HepG2 (cell line): ENCODE data around the gene NEK5. TPM values are rescaled to one million over a fixed set of nuclear protein-coding genes. Genes with fewer than 3 reads are reported as not detected.

Experiments
- ATAC-seq: fragments of 200-7000 bp; cut with Tn5 transposase; 3 replicates; pipeline ENCODE4 v1.9.1; 2020; ENCODE audit warnings: mild to moderate bottlenecking, moderate library complexity
- BruUV-seq: library from RNA; stranded (reverse); fragments of 400-500 nt; replicated peaks from 2 replicates; lab custom pipeline; 2021; lab: Mats Ljungman, UMichigan
- CTCF ChIA-PET: fragments of 300-600 bp; formaldehyde crosslinking; extraction: SDS; loops from one replicate; lab custom pipeline; 2021; ENCODE audit warnings: low total read pairs, inconsistent platforms, low intra/inter-chr PET ratio; lab: Yijun Ruan, JAX
- POLR2A ChIA-PET: fragments of 350-600 bp; sonication (Branson Sonifier 250); formaldehyde crosslinking; loops from one replicate; lab custom pipeline; 2020; ENCODE audit warnings: antibody characterized with exemption, inconsistent platforms; lab: Yijun Ruan, JAX
- DNase-seq: peaks from one replicate; pipeline ENCODE4 v3.0.0-alpha.2; 2015; ENCODE audit warnings: low spot score
- FAIRE-seq: peaks from 3 replicates; lab custom pipeline; 2011; peaks lifted over from hg19 to GRCh38; lab: Jason Lieb, UNC
- H2AFZ ChIP-seq: one replicate; pipeline ENCODE4 v1.6.1; 2011; ENCODE audit warnings: low read length, inconsistent platforms
- H3K27ac ChIP-seq: fragments of 300-600 bp; 3 replicates; pipeline ENCODE4 v1.8.0; 2011; ENCODE audit warnings: mixed run types, mild to moderate bottlenecking, mixed read lengths, low read length, inconsistent platforms; ENCODE audit not compliant: insufficient read depth; ENCODE audit errors: extremely low read length
- H3K27me3 ChIP-seq, 2 experiments: fragments of 200-600 bp in 1 of 2; 2 replicates in 1 of 2; 3 replicates in 1 of 2; pipeline versions ENCODE4 v1.6.0 to v1.8.0; 2011; ENCODE audit warnings: low read length in 2 of 2, mild to moderate bottlenecking in 2 of 2, moderate library complexity in 2 of 2, inconsistent platforms in 1 of 2; ENCODE audit not compliant: insufficient read depth in 2 of 2, control insufficient read depth in 1 of 2
- H3K36me3 ChIP-seq, 2 experiments: fragments of 200-600 bp in 1 of 2; replicated peaks in 1 of 2; 2 replicates in 1 of 2; 3 replicates in 1 of 2; pipeline versions ENCODE4 v1.5.1 to v1.8.0; 2011; ENCODE audit warnings: low read length in 2 of 2, inconsistent platforms in 1 of 2; ENCODE audit not compliant: insufficient read depth in 2 of 2, control insufficient read depth in 1 of 2
- H3K4me1 ChIP-seq: 2 replicates; pipeline ENCODE4 v1.5.1; 2012; ENCODE audit warnings: low read length, inconsistent platforms; ENCODE audit not compliant: insufficient read depth
- H3K4me2 ChIP-seq: 2 replicates; pipeline ENCODE4 v1.6.0; 2011; ENCODE audit warnings: low read depth, low read length, inconsistent platforms
- H3K4me3 ChIP-seq, 3 experiments: fragments of 200-600 bp in 1 of 3; sonication (generic), shearing (Covaris generic) in 1 of 3; replicated peaks in 1 of 3; 2 replicates each; pipeline ENCODE4 v1.5.1; 2011 to 2016; ENCODE audit warnings: low read length in 3 of 3, inconsistent platforms in 2 of 3, low read depth in 2 of 3, mild to moderate bottlenecking in 2 of 3, control low read depth in 1 of 3, mixed read lengths in 1 of 3; ENCODE audit not compliant: insufficient read depth in 1 of 3
- H3K79me2 ChIP-seq: one replicate; pipeline ENCODE4 v1.6.1; 2011; ENCODE audit warnings: low read length, inconsistent platforms; ENCODE audit not compliant: insufficient read depth
- H3K9ac ChIP-seq: 2 replicates; pipeline ENCODE4 v1.6.0; 2011; ENCODE audit warnings: mild to moderate bottlenecking, low read depth, low read length, inconsistent platforms; ENCODE audit not compliant: insufficient read depth
- H3K9me3 ChIP-seq: 2 replicates; pipeline ENCODE4 v1.5.1; 2012; ENCODE audit warnings: mild to moderate bottlenecking, low read length
- H4K20me1 ChIP-seq: 2 replicates; pipeline ENCODE4 v1.6.0; 2011; ENCODE audit warnings: inconsistent platforms, mild to moderate bottlenecking, low read length, moderate library complexity; ENCODE audit not compliant: insufficient read depth
- ELF3 ChIP-seq: IDR thresholded peaks from 2 replicates; pipeline ENCODE4 v1.6.1; 2016; ENCODE audit warnings: missing genetic modification reagents, missing compliant biosample characterization
- ERF ChIP-seq: IDR thresholded peaks from 2 replicates; pipeline ENCODE4 v1.6.1; 2018; ENCODE audit warnings: missing biosample characterization, missing genetic modification reagents
- JDP2 ChIP-seq: sonication (generic); formaldehyde crosslinking; IDR thresholded peaks from 2 replicates; pipeline ENCODE4 v1.8.1; 2022; ENCODE audit warnings: missing genetic modification reagents, borderline replicate concordance
- KDM5B ChIP-seq: sonication (generic); formaldehyde crosslinking; IDR thresholded peaks from 2 replicates; pipeline ENCODE4 v1.4.0; 2020; ENCODE audit warnings: missing genetic modification reagents, mild to moderate bottlenecking, borderline replicate concordance
- KLF13 ChIP-seq: sonication (generic); formaldehyde crosslinking; IDR thresholded peaks from 2 replicates; pipeline ENCODE4 v1.4.0; 2020; ENCODE audit warnings: mild to moderate bottlenecking, missing genetic modification reagents
- MTF1 ChIP-seq: sonication (generic); formaldehyde crosslinking; IDR thresholded peaks from 2 replicates; pipeline ENCODE4 v1.5.0; 2020; ENCODE audit warnings: missing genetic modification reagents
- MZF1 ChIP-seq: sonication (generic); formaldehyde crosslinking; IDR thresholded peaks from 2 replicates; pipeline ENCODE4 v1.8.1; 2023; ENCODE audit warnings: mild to moderate bottlenecking, missing genetic modification reagents, borderline replicate concordance
- NCOA5 ChIP-seq: sonication (generic); formaldehyde crosslinking; IDR thresholded peaks from 2 replicates; pipeline ENCODE4 v1.4.0; 2020; ENCODE audit warnings: missing genetic modification reagents
- ONECUT2 ChIP-seq: sonication (generic); formaldehyde crosslinking; IDR thresholded peaks from 2 replicates; pipeline ENCODE4 v1.4.0; 2020; ENCODE audit warnings: missing genetic modification reagents
- PRPF4 ChIP-seq: fragments of 200-400 bp; formaldehyde crosslinking; IDR thresholded peaks from 2 replicates; pipeline ENCODE4 v1.6.1; 2016; ENCODE audit warnings: low read length, low read depth; ENCODE audit not compliant: poor library complexity, severe bottlenecking
- RFXANK ChIP-seq: IDR thresholded peaks from 2 replicates; pipeline ENCODE4 v1.6.1; 2016
- TBL1XR1 ChIP-seq: fragments of 150-350 bp; IDR thresholded peaks from 2 replicates; pipeline ENCODE4 v1.6.1; 2014; ENCODE audit warnings: borderline replicate concordance, low read length; ENCODE audit not compliant: partially characterized antibody
- U2AF1 ChIP-seq: fragments of 200-400 bp; formaldehyde crosslinking; optimal IDR thresholded peaks from 2 replicates; pipeline ENCODE3; 2017; ENCODE audit warnings: mild to moderate bottlenecking, low read depth, low read length
- ZNF232 ChIP-seq: sonication (generic); formaldehyde crosslinking; IDR thresholded peaks from 2 replicates; pipeline ENCODE4 v1.4.0; 2020; ENCODE audit warnings: missing genetic modification reagents, borderline replicate concordance
- ZNF383 ChIP-seq: sonication (generic); formaldehyde crosslinking; IDR thresholded peaks from 2 replicates; pipeline ENCODE4 v1.4.0; 2020; ENCODE audit warnings: missing genetic modification reagents, mild to moderate bottlenecking, borderline replicate concordance
- ZNF563 ChIP-seq: sonication (generic); formaldehyde crosslinking; IDR thresholded peaks from 2 replicates; pipeline ENCODE4 v1.8.0; 2022; ENCODE audit warnings: mild to moderate bottlenecking, moderate library complexity, missing genetic modification reagents
- ZNF569 ChIP-seq: sonication (generic); formaldehyde crosslinking; IDR thresholded peaks from 2 replicates; pipeline ENCODE4 v1.5.0; 2020; ENCODE audit warnings: mild to moderate bottlenecking, missing genetic modification reagents, moderate library complexity, borderline replicate concordance
- WGBS: methylation state at CpG from one replicate; pipeline ENCODE4 v1.1.6; 2017; ENCODE audit warnings: low lambda C conversion rate; 5-methylcytosine and 5-hydroxymethylcytosine counted together
- in situ Hi-C: cut with HindIII; loops from 2 replicates; pipeline ENCODE4 v1.10.0; 2017; ENCODE audit warnings: low pct_unique_long_range_greater_than_20kb; ENCODE audit not compliant: extremely low pct_ligation_motif_present
- intact Hi-C: fragments of 100-400 bp; cut with micrococcal nuclease; formaldehyde crosslinking; loops from one replicate; pipeline ENCODE4 v1.10.0; 2022; ENCODE audit not compliant: unreplicated experiment
- polyA plus RNA-seq, 8 experiments: library from polyadenylated mRNA; depleted of rRNA in 3 of 8; stranded (reverse) in 7 of 8; unstranded in 1 of 8; fragments of >200 nt; fragmentation: Illumina TruSeq in 4 of 8; extraction: Trizol in 4 of 8; gene quantifications; 2 replicates each; pipeline versions ENCODE4 v1.2.1 to v1.2.3, GENCODE V29; 2011 to 2016; ENCODE audit warnings: low read depth in 4 of 8, missing spikeins in 1 of 8, mixed read lengths in 1 of 8; ENCODE audit not compliant: insufficient read depth in 1 of 8
- total RNA-seq, 5 experiments: library from RNA; depleted of rRNA; stranded (reverse); fragments of >200 nt; fragmentation: Illumina TruSeq; extraction: Trizol; gene quantifications; 2 replicates each; pipeline ENCODE4 v1.2.3, GENCODE V29; 2016; ENCODE audit warnings: low read depth in 1 of 5
- TF ChIP-seq, protein P1 (sequence below): sonication (generic); formaldehyde crosslinking; IDR thresholded peaks from 2 replicates; pipeline ENCODE4 v1.4.0; 2020; ENCODE audit warnings: missing genetic modification reagents, borderline replicate concordance

The NEK5 gene
- total and polyA plus RNA-seq, 2 of the 13 experiments (the other 11 are each of a cell fraction or from before 2014, with no cell fraction given): 0.12 to 0.22 TPM

DNA sequence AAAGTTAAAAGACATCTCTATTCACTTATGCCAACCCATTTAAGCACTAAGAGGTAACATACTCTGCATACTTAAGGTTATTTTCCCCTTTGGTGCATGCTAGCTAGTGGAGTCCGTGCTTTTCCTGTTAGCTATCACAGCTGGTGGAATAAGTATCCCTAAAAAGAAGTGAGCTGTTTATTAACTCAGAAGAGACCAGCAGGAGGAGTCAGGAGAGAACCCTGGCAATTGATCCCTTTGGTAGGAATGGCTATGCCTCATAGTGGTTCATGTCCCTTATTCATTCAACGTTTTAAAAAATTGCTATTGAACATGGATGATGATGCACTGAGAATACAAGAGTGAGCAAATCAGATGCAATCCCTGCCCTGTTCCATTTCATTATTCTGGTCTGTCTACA, 12.4 kb upstream of the NEK5 start (continued):
- TF ChIP-seq U2AF1: no peak

DNA sequence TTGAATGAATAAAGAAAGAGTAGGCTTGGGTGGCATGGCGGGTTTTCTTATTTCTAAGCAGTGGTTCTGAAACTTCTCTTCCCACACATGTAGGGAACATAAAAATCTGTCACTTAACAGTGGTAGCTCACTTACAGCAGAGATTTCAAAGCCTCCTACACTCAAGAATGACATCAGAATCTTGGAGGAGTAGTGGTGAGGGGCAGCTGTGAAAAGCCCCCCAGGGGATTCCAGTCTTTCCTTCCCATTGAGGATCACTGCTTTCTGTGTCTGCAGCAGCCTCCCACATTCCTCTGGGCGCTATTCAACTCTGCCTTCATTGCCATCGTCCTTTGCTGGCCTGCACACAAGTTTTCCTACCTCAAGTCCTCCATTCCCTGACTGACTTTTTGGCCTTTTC, 8.6 kb upstream of the NEK5 start:
- Histone ChIP-seq H2AFZ (no peak overlapping the region), H3K9ac (no peak overlapping the region), H3K27me3 (no peaks in the 10 kb centered on the region), H3K4me2 (no peak overlapping the region), H3K4me3 (no peak overlapping the region), H3K36me3 (peaks cover 14 to 58% of the 10 kb centered on the region in 2 experiments), H4K20me1 (no peaks in the 10 kb centered on the region), H3K4me1 (no peaks in the 10 kb centered on the region), H3K9me3 (no peaks in the 10 kb centered on the region), H3K79me2 (no peaks in the 10 kb centered on the region), H3K27ac (no peak overlapping the region)
- DNase-seq (no peak), ATAC-seq (no peak), FAIRE-seq (no peak)
- TF ChIP-seq KDM5B (CRISPR knock-in tag): no peak
- no peak for TF ChIP-seq ZNF383 (CRISPR knock-in tag)
- TF ChIP-seq ZNF569 (CRISPR knock-in tag): no peak
- TF ChIP-seq ELF3 (CRISPR knock-in tag): no peak
- TF ChIP-seq ONECUT2 (CRISPR knock-in tag): no peak
- TF ChIP-seq KLF13 (CRISPR knock-in tag): no peak
- TF ChIP-seq TBL1XR1: no peak
- no peak for TF ChIP-seq PRPF4
- TF ChIP-seq MTF1 (CRISPR knock-in tag): no peak
- no peak for TF ChIP-seq RFXANK
- TF ChIP-seq, protein P1, sequence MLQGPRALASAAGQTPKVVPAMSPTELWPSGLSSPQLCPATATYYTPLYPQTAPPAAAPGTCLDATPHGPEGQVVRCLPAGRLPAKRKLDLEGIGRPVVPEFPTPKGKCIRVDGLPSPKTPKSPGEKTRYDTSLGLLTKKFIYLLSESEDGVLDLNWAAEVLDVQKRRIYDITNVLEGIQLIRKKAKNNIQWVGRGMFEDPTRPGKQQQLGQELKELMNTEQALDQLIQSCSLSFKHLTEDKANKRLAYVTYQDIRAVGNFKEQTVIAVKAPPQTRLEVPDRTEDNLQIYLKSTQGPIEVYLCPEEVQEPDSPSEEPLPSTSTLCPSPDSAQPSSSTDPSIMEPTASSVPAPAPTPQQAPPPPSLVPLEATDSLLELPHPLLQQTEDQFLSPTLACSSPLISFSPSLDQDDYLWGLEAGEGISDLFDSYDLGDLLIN: no peak
- no peak for TF ChIP-seq ZNF563 (CRISPR knock-in tag)
- TF ChIP-seq NCOA5 (CRISPR knock-in tag): no peak
- no peak for TF ChIP-seq ZNF232 (CRISPR knock-in tag)
- TF ChIP-seq MZF1 (CRISPR knock-in tag): no peak
- TF ChIP-seq JDP2 (CRISPR knock-in tag): no peak
- TF ChIP-seq ERF (CRISPR knock-in tag): no peak
- ChIA-PET CTCF (no interaction called here), POLR2A (no interaction called here)
- WGBS: 91% methylated on average over 3 of the region's 3 CpGs
- no TSS peak for BruUV-seq
- in situ Hi-C loops: no loop called here
- intact Hi-C loops: no loop called here
